Stomach (tissue), 9 donors: ENCODE measurements around the gene EDRF1. TPM values are rescaled to one million over a fixed set of nuclear protein-coding genes. Genes with fewer than 3 reads are reported as not detected.

ENCODE experiments used
- DNase-seq, 2 donors: peaks; one replicate each; pipeline versions ENCODE4 v3.0.0 to v3.0.0-alpha.2; 2013 to 2019
- H3K27ac ChIP-seq, 5 donors: fragments of 200-600 bp in 4 of 5; sonication (generic) in 4 of 5; one replicate each; pipeline ENCODE4 v1.5.1; 2013 to 2019; ENCODE audit warnings: mild to moderate bottlenecking in 1 of 5, moderate library complexity in 1 of 5
- H3K27me3 ChIP-seq, 3 donors: fragments of 200-600 bp; sonication (generic); one replicate each; pipeline ENCODE4 v1.5.1; 2017 to 2019; ENCODE audit warnings: mixed run types in 1 of 3
- H3K36me3 ChIP-seq, 4 donors: fragments of 200-600 bp; sonication (generic); 1 replicate in 3 of 4; 2 replicates in 1 of 4; pipeline ENCODE4 v1.5.1; 2016 to 2019
- H3K4me1 ChIP-seq, 4 donors: fragments of 200-600 bp; sonication (generic); one replicate each; pipeline ENCODE4 v1.5.1; 2016 to 2019
- H3K4me3 ChIP-seq, 4 donors: fragments of 200-600 bp; sonication (generic) in 3 of 4; one replicate each; pipeline ENCODE4 v1.5.1; 2016 to 2019; ENCODE audit warnings: mild to moderate bottlenecking in 1 of 4
- H3K9me3 ChIP-seq, 4 donors: fragments of 200-600 bp; sonication (generic); one replicate each; pipeline ENCODE4 v1.5.1; 2016 to 2019
- CTCF ChIP-seq, 7 experiments: fragments of 450-650 bp in 4 of 7; fragments of 200-600 bp in 3 of 7; sonication (generic) in 3 of 7; IDR thresholded peaks; one replicate each; pipeline ENCODE4 v1.5.1; 2016 to 2019; ENCODE audit warnings: antibody characterized with exemption in 7 of 7, control low read depth in 2 of 7, mild to moderate bottlenecking in 1 of 7
- EP300 ChIP-seq: sonication (generic); formaldehyde crosslinking; IDR thresholded peaks from one replicate; pipeline ENCODE4 v1.6.1; 2017; ENCODE audit warnings: antibody characterized with exemption
- POLR2A ChIP-seq, 4 donors: fragments of 450-650 bp; IDR thresholded peaks; one replicate each; pipeline ENCODE4 v1.6.1; 2016; ENCODE audit warnings: antibody characterized with exemption in 4 of 4, control low read depth in 2 of 4, mild to moderate bottlenecking in 1 of 4, moderate library complexity in 1 of 4
- POLR2AphosphoS5 ChIP-seq, 3 donors: sonication (generic); formaldehyde crosslinking; IDR thresholded peaks; one replicate each; pipeline ENCODE4 v1.6.1; 2016; ENCODE audit warnings: antibody characterized with exemption in 3 of 3
- WGBS, 5 donors: extraction: QIAGEN DNeasy Blood & Tissue Kit in 3 of 5; methylation state at CpG; one replicate each; pipeline versions ENCODE4 v1.1.5 to v1.1.7; 2013 to 2018; 5-methylcytosine and 5-hydroxymethylcytosine counted together
- intact Hi-C: fragments of 100-400 bp; cut with DNase I; formaldehyde crosslinking; loops from one replicate; pipeline ENCODE4 v1.15.1; 2023; ENCODE audit warnings: low total_unique reads
- polyA plus RNA-seq, 3 donors: library from polyadenylated mRNA; stranded (reverse); fragments of 200-250 nt; gene quantifications; one replicate each; pipeline ENCODE4 v1.2.3, GENCODE V29; 2013
- total RNA-seq, 5 donors: library from RNA; depleted of rRNA; stranded (reverse); fragments of >200 nt; gene quantifications; one replicate each; pipeline versions ENCODE4 v1.1.0 to v1.2.3, GENCODE V29; 2014 to 2016
- donor health status: healthy with polysubstance abuse.
- donor health status: Bipolar disorder and iron deficiency.
- donor health status: healthy.

The EDRF1 gene
- total and polyA plus RNA-seq, 8 donors = 5.5 to 41.5 (median 15.5) TPM

GRCh38 chr10:125738206-125738605 lies 18.7 kb downstream of the EDRF1 start:
- H3K4me3 ChIP-seq = no peak overlapping the region
- intact Hi-C loops = no loop called here
- H3K27ac ChIP-seq = no peak overlapping the region
- H3K36me3 ChIP-seq = peaks cover 63 to 100% (median 100%) of the 10 kb centered on the region in 4 donors
- TF ChIP-seq EP300 = no peak
- no peak for TF ChIP-seq POLR2A (IDR thresholded peaks at IDR 0.05)
- no peak for TF ChIP-seq POLR2AphosphoS5 (IDR thresholded peaks at IDR 0.05)
- no peak for TF ChIP-seq CTCF (IDR thresholded peaks at IDR 0.05)
- WGBS, 5 donors = 88 to 95% (median 94%) methylated on average over 5 of the region's 5 CpGs
- no peaks in the 10 kb centered on the region for H3K27me3 ChIP-seq
- no peaks in the 10 kb centered on the region for H3K9me3 ChIP-seq
- H3K4me1 ChIP-seq = no peaks in the 10 kb centered on the region
- no peak for DNase-seq

- 86 to 92% (median 91%) methylated on average over 7 of the region's 7 CpGs for WGBS, 5 donors
- Histone ChIP-seq H3K9me3 (no peaks in the 10 kb centered on the region), H3K4me1 (no peaks in the 10 kb centered on the region), H3K27me3 (no peaks in the 10 kb centered on the region), H3K27ac (no peak overlapping the region), H3K36me3 (peaks cover 59 to 100% (median 100%) of the 10 kb centered on the region in 4 donors), H3K4me3 (no peak overlapping the region)
- intact Hi-C loops = no loop called here
- TF ChIP-seq POLR2AphosphoS5 (IDR thresholded peaks at IDR 0.05) (no peak), POLR2A (IDR thresholded peaks at IDR 0.05) (no peak)
- DNase-seq = no peak
Observed at GRCh38 chr10:125739994-125740679, 20.6 kb downstream of the EDRF1 start.

- Histone ChIP-seq H3K27me3 (no peaks in the 10 kb centered on the region), H3K9me3 (no peaks in the 10 kb centered on the region), H3K4me1 (no peaks in the 10 kb centered on the region), H3K27ac (no peak overlapping the region), H3K4me3 (no peak overlapping the region), H3K36me3 (peaks cover 60 to 100% (median 100%) of the 10 kb centered on the region in 4 donors)
- TF ChIP-seq CTCF (IDR thresholded peaks at IDR 0.05) = no peak
- TF ChIP-seq POLR2A (IDR thresholded peaks at IDR 0.05) = no peak
- no peak for TF ChIP-seq POLR2AphosphoS5 (IDR thresholded peaks at IDR 0.05)
- no peak for TF ChIP-seq EP300
- WGBS, 5 donors = 43 to 65% (median 63%) methylated on average over 2 of the region's 2 CpGs
- intact Hi-C loops = no loop called here
- DNase-seq = no peak
Observed at GRCh38 chr10:125742465-125742864, 23.0 kb downstream of the EDRF1 start.

GRCh38 chr10:125744909-125745308 lies 25.4 kb downstream of the EDRF1 start:
- no peak overlapping the region for H3K4me3 ChIP-seq
- no peak for TF ChIP-seq POLR2AphosphoS5 (IDR thresholded peaks at IDR 0.05)
- TF ChIP-seq POLR2A (IDR thresholded peaks at IDR 0.05) = no peak
- no peak for TF ChIP-seq EP300
- no peak for TF ChIP-seq CTCF (IDR thresholded peaks at IDR 0.05)
- intact Hi-C loops = no loop called here
- WGBS, 5 donors = 97 to 100% (median 98%) methylated on average over 2 of the region's 2 CpGs
- no peak overlapping the region for H3K27ac ChIP-seq
- no peaks in the 10 kb centered on the region for H3K27me3 ChIP-seq
- H3K36me3 ChIP-seq = peaks cover 65 to 100% (median 100%) of the 10 kb centered on the region in 4 donors
- no peaks in the 10 kb centered on the region for H3K9me3 ChIP-seq
- DNase-seq = no peak
- no peaks in the 10 kb centered on the region for H3K4me1 ChIP-seq

- H3K36me3 ChIP-seq = peaks cover 55 to 100% (median 100%) of the 10 kb centered on the region in 4 donors
- H3K27me3 ChIP-seq = no peaks in the 10 kb centered on the region
- 54 to 75% (median 65%) methylated on average over 5 of the region's 5 CpGs for WGBS, 5 donors
- intact Hi-C loops = no loop called here
- no peaks in the 10 kb centered on the region for H3K9me3 ChIP-seq
- no peaks in the 10 kb centered on the region for H3K4me1 ChIP-seq
- H3K27ac ChIP-seq = no peak overlapping the region
- no peak overlapping the region for H3K4me3 ChIP-seq
- TF ChIP-seq POLR2A (IDR thresholded peaks at IDR 0.05) = no peak
- DNase-seq = no peak
Observed at GRCh38 chr10:125747417-125747816, 27.9 kb downstream of the EDRF1 start.
